ENCODE results near the gene TBRG1. TPM values are rescaled to one million over a fixed set of nuclear protein-coding genes. Genes with fewer than 3 reads are reported as not detected.

The TBRG1 gene
- total and polyA plus RNA-seq, 2 donors from 2014 or later: 23.3 to 35.6 TPM

- no peak for FAIRE-seq
- no peaks in the 10 kb centered on the region for H3K4me1 ChIP-seq (ENCODE audit: control insufficient read depth in 2 of 3, insufficient read depth in 2 of 3, low read depth in 1 of 3, low read length in 3 of 3)
- no peaks in the 10 kb centered on the region for H3K9me3 ChIP-seq (ENCODE audit: control insufficient read depth in 2 of 3, insufficient read depth in 1 of 3, low read length in 3 of 3)
- H3K36me3 ChIP-seq (ENCODE audit: control insufficient read depth in 2 of 3, insufficient read depth in 3 of 3, low read length in 3 of 3): no peaks in the 10 kb centered on the region
- no peak for DNase-seq
- H3K27me3 ChIP-seq (ENCODE audit: control insufficient read depth, insufficient read depth, low read length): no peaks in the 10 kb centered on the region
- intact Hi-C loops (cut with DNase I): loop anchor here (10.0 kb wide), 1 partner anchor 170 kb away; no protein-coding TSS in a partner anchor
- TF ChIP-seq, protein P1, sequence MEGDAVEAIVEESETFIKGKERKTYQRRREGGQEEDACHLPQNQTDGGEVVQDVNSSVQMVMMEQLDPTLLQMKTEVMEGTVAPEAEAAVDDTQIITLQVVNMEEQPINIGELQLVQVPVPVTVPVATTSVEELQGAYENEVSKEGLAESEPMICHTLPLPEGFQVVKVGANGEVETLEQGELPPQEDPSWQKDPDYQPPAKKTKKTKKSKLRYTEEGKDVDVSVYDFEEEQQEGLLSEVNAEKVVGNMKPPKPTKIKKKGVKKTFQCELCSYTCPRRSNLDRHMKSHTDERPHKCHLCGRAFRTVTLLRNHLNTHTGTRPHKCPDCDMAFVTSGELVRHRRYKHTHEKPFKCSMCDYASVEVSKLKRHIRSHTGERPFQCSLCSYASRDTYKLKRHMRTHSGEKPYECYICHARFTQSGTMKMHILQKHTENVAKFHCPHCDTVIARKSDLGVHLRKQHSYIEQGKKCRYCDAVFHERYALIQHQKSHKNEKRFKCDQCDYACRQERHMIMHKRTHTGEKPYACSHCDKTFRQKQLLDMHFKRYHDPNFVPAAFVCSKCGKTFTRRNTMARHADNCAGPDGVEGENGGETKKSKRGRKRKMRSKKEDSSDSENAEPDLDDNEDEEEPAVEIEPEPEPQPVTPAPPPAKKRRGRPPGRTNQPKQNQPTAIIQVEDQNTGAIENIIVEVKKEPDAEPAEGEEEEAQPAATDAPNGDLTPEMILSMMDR (IDR thresholded peaks at IDR 0.05; ENCODE audit: borderline replicate concordance, extremely low read depth, insufficient read depth): no peak
- H3K27ac ChIP-seq (ENCODE audit: low read depth in 2 of 2, low read length in 2 of 2): no peak overlapping the region
- no peak overlapping the region for H3K9ac ChIP-seq (ENCODE audit: low read length in 3 of 3)
- H3K4me3 ChIP-seq (ENCODE audit: low read length in 3 of 3): no peak overlapping the region
These were observed 37.8 kb upstream of the TBRG1 start for GRCh38 chr11:124584681-124585372.

GRCh38 chr11:124586238-124586860, 36.3 kb upstream of the TBRG1 start:
- Histone ChIP-seq H3K36me3 (ENCODE audit: control insufficient read depth in 2 of 3, insufficient read depth in 3 of 3, low read length in 3 of 3) (no peaks in the 10 kb centered on the region), H3K4me3 (ENCODE audit: low read length in 3 of 3) (no peak overlapping the region), H3K27me3 (ENCODE audit: control insufficient read depth, insufficient read depth, low read length) (no peaks in the 10 kb centered on the region), H3K27ac (ENCODE audit: low read depth in 2 of 2, low read length in 2 of 2) (no peak overlapping the region), H3K9ac (ENCODE audit: low read length in 3 of 3) (no peak overlapping the region), H3K9me3 (ENCODE audit: control insufficient read depth in 2 of 3, insufficient read depth in 1 of 3, low read length in 3 of 3) (no peaks in the 10 kb centered on the region), H3K4me1 (ENCODE audit: control insufficient read depth in 2 of 3, insufficient read depth in 2 of 3, low read depth in 1 of 3, low read length in 3 of 3) (no peaks in the 10 kb centered on the region)
- TF ChIP-seq, protein P1 (IDR thresholded peaks at IDR 0.05; ENCODE audit: borderline replicate concordance, extremely low read depth, insufficient read depth): peak; percentile 79
- intact Hi-C loops (cut with DNase I): loop anchor here (10.0 kb wide), 1 partner anchor 172 kb away; no protein-coding TSS in a partner anchor
- DNase-seq (peak in 4 of 5 donors; percentile 34 to 84 (median 54)), FAIRE-seq (peak; percentile 83)

DNA sequence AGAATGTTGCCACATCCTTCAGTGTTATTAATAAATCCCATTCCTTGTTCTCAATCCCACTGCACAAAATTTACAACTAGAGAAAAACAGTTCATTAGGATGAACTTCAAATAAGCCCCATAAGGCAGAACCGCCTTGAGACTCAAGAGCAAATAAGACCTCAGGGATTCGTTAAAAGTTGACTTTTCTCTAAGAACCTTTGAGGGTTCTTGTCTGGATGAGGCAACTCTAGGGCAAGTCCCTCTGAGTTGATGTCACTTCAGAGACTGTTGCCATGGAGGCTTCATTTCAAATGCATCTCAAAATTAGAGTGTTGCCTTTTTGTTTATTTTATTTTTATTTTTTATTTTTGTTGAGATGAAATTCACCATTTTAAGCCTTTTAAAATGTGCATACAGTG, 31.2 kb upstream of the TBRG1 start:
- Histone ChIP-seq H3K4me1 (ENCODE audit: control insufficient read depth in 2 of 3, insufficient read depth in 2 of 3, low read depth in 1 of 3, low read length in 3 of 3) (no peaks in the 10 kb centered on the region), H3K27ac (ENCODE audit: low read depth in 2 of 2, low read length in 2 of 2) (no peak overlapping the region), H3K9ac (ENCODE audit: low read length in 3 of 3) (no peak overlapping the region), H3K9me3 (ENCODE audit: control insufficient read depth in 2 of 3, insufficient read depth in 1 of 3, low read length in 3 of 3) (no peaks in the 10 kb centered on the region), H3K36me3 (ENCODE audit: control insufficient read depth in 2 of 3, insufficient read depth in 3 of 3, low read length in 3 of 3) (no peaks in the 10 kb centered on the region), H3K27me3 (ENCODE audit: control insufficient read depth, insufficient read depth, low read length) (no peaks in the 10 kb centered on the region), H3K4me3 (ENCODE audit: low read length in 3 of 3) (no peak overlapping the region)
- TF ChIP-seq, protein P1 (IDR thresholded peaks at IDR 0.05; ENCODE audit: borderline replicate concordance, extremely low read depth, insufficient read depth): no peak
- DNase-seq: no peak
- intact Hi-C loops (cut with DNase I): no loop called here
- FAIRE-seq: no peak

Data from kidney (tissue), 14 donors.